Hepatocyte (in vitro differentiated cells): ENCODE data around the gene THNSL1. TPM values are rescaled to one million over a fixed set of nuclear protein-coding genes. Genes with fewer than 3 reads are reported as not detected.

Experiments used
- DNase-seq: peaks from one replicate; pipeline ENCODE4 v3.0.0-alpha.2; 2016; ENCODE audit warnings: low spot score
- H2AFZ ChIP-seq: fragments of 200-600 bp; sonication (generic); 2 replicates; pipeline ENCODE4 v1.6.0; 2016; ENCODE audit warnings: antibody characterized with exemption, mild to moderate bottlenecking
- H3K27ac ChIP-seq: fragments of 200-600 bp; sonication (generic); 2 replicates; pipeline ENCODE4 v1.5.1; 2016; ENCODE audit warnings: mild to moderate bottlenecking
- H3K27me3 ChIP-seq: fragments of 200-600 bp; sonication (generic); 2 replicates; pipeline ENCODE4 v1.6.1; 2016
- H3K36me3 ChIP-seq: fragments of 200-600 bp; sonication (generic); replicated peaks from 2 replicates; pipeline ENCODE4 v1.5.1; 2016; ENCODE audit warnings: low read depth; ENCODE audit not compliant: insufficient read depth
- H3K4me1 ChIP-seq: fragments of 200-600 bp; sonication (generic); 2 replicates; pipeline ENCODE4 v1.5.1; 2016; ENCODE audit warnings: mild to moderate bottlenecking, moderate library complexity; ENCODE audit not compliant: insufficient read depth
- H3K4me2 ChIP-seq: fragments of 200-600 bp; sonication (generic); 2 replicates; pipeline ENCODE4 v1.6.0; 2016
- H3K4me3 ChIP-seq: fragments of 200-600 bp; sonication (generic); 2 replicates; pipeline ENCODE4 v1.5.1; 2016; ENCODE audit warnings: mild to moderate bottlenecking
- H3K79me2 ChIP-seq: fragments of 200-600 bp; sonication (generic); 2 replicates; pipeline ENCODE4 v1.6.0; 2017; ENCODE audit warnings: mild to moderate bottlenecking
- H3K9me2 ChIP-seq: fragments of 200-600 bp; sonication (generic); replicated peaks from 2 replicates; pipeline ENCODE4 v1.6.0; 2017; ENCODE audit warnings: mild to moderate bottlenecking; ENCODE audit not compliant: insufficient read depth
- H3K9me3 ChIP-seq: fragments of 200-600 bp; sonication (generic); 2 replicates; pipeline ENCODE4 v1.5.1; 2016; ENCODE audit warnings: low read depth, mild to moderate bottlenecking
- H4K20me1 ChIP-seq: fragments of 200-600 bp; sonication (generic); 2 replicates; pipeline ENCODE4 v1.6.0; 2016; ENCODE audit warnings: mild to moderate bottlenecking; ENCODE audit not compliant: insufficient read depth, poor library complexity, severe bottlenecking
- CTCF ChIP-seq: fragments of 200-600 bp; sonication (generic); IDR thresholded peaks from 2 replicates; pipeline ENCODE4 v1.5.1; 2016; ENCODE audit warnings: antibody characterized with exemption, mild to moderate bottlenecking; ENCODE audit not compliant: poor library complexity
- EZH2 ChIP-seq: fragments of 200-600 bp; sonication (generic); IDR thresholded peaks from 2 replicates; pipeline ENCODE4 v1.6.1; 2016; ENCODE audit warnings: antibody characterized with exemption, mild to moderate bottlenecking, borderline replicate concordance
- EZH2phosphoT487 ChIP-seq: fragments of 200-600 bp; sonication (generic); IDR thresholded peaks from one replicate; pipeline ENCODE4 v1.6.1; 2018; ENCODE audit warnings: antibody characterized with exemption, mild to moderate bottlenecking, low read depth, moderate library complexity; ENCODE audit not compliant: unreplicated experiment, severe bottlenecking
- WGBS: methylation state at CpG from one replicate; pipeline ENCODE4 v1.1.6; 2016; ENCODE audit warnings: low lambda C conversion rate; ENCODE audit errors: missing lambda C conversion rate; 5-methylcytosine and 5-hydroxymethylcytosine counted together
- polyA plus RNA-seq: library from polyadenylated mRNA; unstranded; fragments of >200 nt; fragmentation: Nextera tagmentation; extraction: Ambion mirVana; gene quantifications from 2 replicates; pipeline ENCODE4 v1.2.1, GENCODE V29; 2016
- total RNA-seq: library from RNA; depleted of rRNA; stranded (reverse); fragments of >200 nt; gene quantifications from 2 replicates; pipeline ENCODE4 v1.2.3, GENCODE V29; 2014

THNSL1 gene
- total and polyA plus RNA-seq, 2 experiments from 2014 or later: 2.5 to 7.1 TPM

DNA sequence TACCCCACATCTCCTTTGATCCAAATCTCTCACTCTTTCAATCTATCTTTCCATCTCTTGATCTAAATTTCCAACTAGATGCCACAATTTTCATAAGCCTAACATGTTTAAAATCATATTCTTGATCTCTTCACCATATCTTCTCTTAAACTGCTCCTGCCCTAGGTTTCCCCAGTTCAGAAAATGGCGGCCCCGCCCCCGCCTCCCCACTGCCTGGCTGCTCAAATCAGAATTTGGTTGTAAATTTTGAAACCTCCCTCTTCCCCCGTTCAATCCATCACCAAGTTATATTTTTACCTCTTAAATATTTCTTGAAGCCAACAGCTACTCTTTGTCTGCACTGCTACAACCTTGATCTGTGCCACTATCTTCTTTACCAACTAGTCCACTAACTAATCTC lies 36.7 kb upstream of the THNSL1 start:
- no peak overlapping the region for H3K4me3 ChIP-seq
- 91% methylated on average over 4 of the region's 4 CpGs for WGBS
- H3K9me2 ChIP-seq: no peaks in the 10 kb centered on the region
- H3K4me2 ChIP-seq: no peak overlapping the region
- no peaks in the 10 kb centered on the region for H3K36me3 ChIP-seq
- H3K27ac ChIP-seq: no peak overlapping the region
- H3K4me1 ChIP-seq: peaks cover 7% of the 10 kb centered on the region
- no peaks in the 10 kb centered on the region for H3K79me2 ChIP-seq
- H3K27me3 ChIP-seq: no peaks in the 10 kb centered on the region
- no peak overlapping the region for H2AFZ ChIP-seq
- no peaks in the 10 kb centered on the region for H4K20me1 ChIP-seq
- no peak for DNase-seq
- no peak for TF ChIP-seq EZH2phosphoT487
- TF ChIP-seq EZH2: no peak
- no peaks in the 10 kb centered on the region for H3K9me3 ChIP-seq

- H3K4me1 ChIP-seq: no peaks in the 10 kb centered on the region
- H3K4me3 ChIP-seq: no peak overlapping the region
- H2AFZ ChIP-seq: no peak overlapping the region
- no peaks in the 10 kb centered on the region for H4K20me1 ChIP-seq
- DNase-seq: no peak
- no peaks in the 10 kb centered on the region for H3K9me2 ChIP-seq
- H3K36me3 ChIP-seq: no peaks in the 10 kb centered on the region
- no peak overlapping the region for H3K27ac ChIP-seq
- no peaks in the 10 kb centered on the region for H3K27me3 ChIP-seq
- no peaks in the 10 kb centered on the region for H3K9me3 ChIP-seq
- WGBS: 93% methylated on average over 5 of the region's 5 CpGs
- no peak overlapping the region for H3K4me2 ChIP-seq
- H3K79me2 ChIP-seq: no peaks in the 10 kb centered on the region
- TF ChIP-seq EZH2 (no peak), EZH2phosphoT487 (no peak), CTCF (no peak)
Observed at GRCh38 chr10:24981161-24981710, 35.2 kb upstream of the THNSL1 start.

DNA sequence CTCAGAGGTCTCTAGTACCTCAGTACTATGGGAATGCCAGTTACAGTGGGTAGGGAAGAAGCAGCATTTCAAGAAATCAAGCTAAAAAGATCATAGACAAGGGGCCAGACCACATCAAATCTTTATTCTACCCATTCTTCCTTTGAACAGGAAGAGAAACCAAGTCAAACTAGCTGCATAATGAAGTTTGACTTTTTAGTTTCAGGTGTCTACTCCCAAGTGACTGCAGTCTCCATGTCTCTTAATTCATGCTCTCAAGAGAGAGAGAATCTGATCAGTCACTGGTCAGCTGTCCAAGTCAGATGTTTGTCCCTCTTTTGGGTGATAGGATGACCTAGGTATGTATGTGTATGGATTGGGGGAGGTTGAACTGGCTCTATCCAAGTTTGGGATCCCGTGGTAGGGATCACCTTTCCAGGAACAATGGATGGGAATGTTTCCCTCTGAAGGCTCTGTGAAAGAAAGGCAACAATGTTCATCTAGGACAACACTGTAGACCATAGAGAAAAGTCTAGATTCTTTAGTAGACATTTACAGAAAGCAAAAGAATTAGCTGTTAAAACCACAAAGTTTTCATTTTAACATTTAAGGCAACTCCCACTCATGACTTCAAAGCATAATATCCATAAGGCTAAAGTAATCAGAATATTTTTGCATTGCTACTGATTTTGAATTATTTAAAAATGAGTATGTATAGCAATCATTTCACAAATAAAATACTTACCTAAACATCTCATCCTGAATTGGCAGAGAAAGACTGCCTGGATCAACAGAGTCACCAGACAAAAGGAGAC lies 33.9 kb upstream of the THNSL1 start:
- H3K36me3 ChIP-seq: no peaks in the 10 kb centered on the region
- WGBS: 93% methylated on average over 1 of the region's 1 CpG
- no peaks in the 10 kb centered on the region for H3K9me2 ChIP-seq
- H3K27me3 ChIP-seq: no peaks in the 10 kb centered on the region
- H3K79me2 ChIP-seq: no peaks in the 10 kb centered on the region
- H3K9me3 ChIP-seq: no peaks in the 10 kb centered on the region
- no peak for DNase-seq
- no peak overlapping the region for H3K4me3 ChIP-seq
- no peak overlapping the region for H3K4me2 ChIP-seq
- H3K4me1 ChIP-seq: no peaks in the 10 kb centered on the region
- no peak overlapping the region for H3K27ac ChIP-seq
- no peak overlapping the region for H2AFZ ChIP-seq
- no peaks in the 10 kb centered on the region for H4K20me1 ChIP-seq
- TF ChIP-seq CTCF (no peak), EZH2 (no peak), EZH2phosphoT487 (no peak)

DNA sequence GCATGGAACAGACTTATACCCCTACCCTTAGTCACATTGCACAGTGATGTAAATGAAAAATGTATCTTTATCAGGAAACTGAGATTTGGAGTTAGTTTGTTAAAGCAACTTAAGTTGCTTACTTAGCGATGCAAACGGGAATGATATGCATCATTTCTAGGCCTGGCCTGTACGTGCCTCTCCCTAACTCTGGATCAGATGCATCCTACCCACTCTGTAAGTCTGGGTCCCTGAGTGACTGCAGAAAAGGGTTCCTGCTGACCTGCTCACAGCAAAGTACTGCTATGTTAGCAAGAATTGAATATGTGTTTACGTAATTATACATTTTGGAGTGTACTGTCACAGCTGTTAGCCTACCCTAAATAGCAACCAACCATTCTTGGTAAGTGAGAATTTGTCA lies 33.3 kb upstream of the THNSL1 start:
- H3K79me2 ChIP-seq: no peaks in the 10 kb centered on the region
- no peak for DNase-seq
- 96% methylated on average over 4 of the region's 4 CpGs for WGBS
- H3K27ac ChIP-seq: no peak overlapping the region
- H3K4me3 ChIP-seq: no peak overlapping the region
- no peak overlapping the region for H2AFZ ChIP-seq
- H3K4me2 ChIP-seq: no peak overlapping the region
- no peaks in the 10 kb centered on the region for H4K20me1 ChIP-seq
- TF ChIP-seq EZH2phosphoT487: no peak
- TF ChIP-seq CTCF: no peak
- TF ChIP-seq EZH2: no peak
- H3K36me3 ChIP-seq: no peaks in the 10 kb centered on the region
- no peaks in the 10 kb centered on the region for H3K27me3 ChIP-seq
- H3K9me2 ChIP-seq: no peaks in the 10 kb centered on the region
- no peaks in the 10 kb centered on the region for H3K4me1 ChIP-seq
- H3K9me3 ChIP-seq: no peaks in the 10 kb centered on the region
